ENCODE measurements around the gene SORCS2.

Gene SORCS2

GRCh38 chr4:7531640-7531994 lies 339.3 kb downstream of the SORCS2 start:
- DNase-seq (ENCODE audit: low spot score): no peak

GRCh38 chr4:7532043-7532442 lies 339.7 kb downstream of the SORCS2 start:
- DNase-seq (ENCODE audit: low spot score): no peak

DNA sequence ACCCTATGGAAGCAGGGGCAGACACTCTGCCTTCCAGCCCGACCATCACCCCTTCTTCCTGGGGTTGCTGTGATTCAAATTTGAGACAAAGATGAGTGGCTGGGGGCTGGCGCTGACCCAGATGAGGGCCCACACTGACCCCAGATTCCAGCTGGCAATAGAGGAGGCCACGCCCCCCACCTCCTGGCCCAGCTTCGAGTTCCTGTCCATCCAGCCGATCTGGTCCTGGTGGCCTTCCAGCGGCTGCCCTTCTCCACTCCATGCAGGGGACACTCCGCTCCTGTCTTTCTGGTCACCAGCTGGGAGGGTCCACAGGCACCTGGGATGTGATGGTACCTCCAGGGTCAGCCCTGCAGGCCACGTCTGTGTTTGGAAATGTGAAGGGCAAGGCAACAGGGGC lies 340.9 kb downstream of the SORCS2 start:
- DNase-seq (ENCODE audit: low spot score): no peak

GRCh38 chr4:7535094-7535493 lies 342.8 kb downstream of the SORCS2 start:
- no peak for DNase-seq (ENCODE audit: low spot score)

DNA sequence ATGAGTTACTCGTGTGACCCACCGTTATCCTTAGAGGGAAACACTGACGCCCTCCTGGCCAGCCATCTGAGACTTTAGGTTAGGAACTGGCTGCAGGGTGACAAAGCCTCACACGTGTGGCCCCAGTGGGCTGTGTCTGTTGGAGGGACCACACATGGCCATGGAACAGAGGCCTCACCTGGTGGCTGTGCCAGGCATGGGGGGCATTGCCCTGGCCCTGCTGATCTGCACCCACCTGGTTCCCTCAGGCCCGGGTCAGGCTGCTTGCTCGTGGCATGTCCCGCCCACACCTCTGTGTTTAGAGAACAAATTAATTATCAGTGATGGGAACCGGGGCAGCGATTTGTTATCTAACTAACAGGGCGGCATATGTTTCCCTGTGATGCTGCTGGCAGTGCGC lies 343.3 kb downstream of the SORCS2 start:
- DNase-seq (ENCODE audit: low spot score): no peak

GRCh38 chr4:7536876-7537275 lies 344.5 kb downstream of the SORCS2 start:
- DNase-seq (ENCODE audit: low spot score): no peak

DNA sequence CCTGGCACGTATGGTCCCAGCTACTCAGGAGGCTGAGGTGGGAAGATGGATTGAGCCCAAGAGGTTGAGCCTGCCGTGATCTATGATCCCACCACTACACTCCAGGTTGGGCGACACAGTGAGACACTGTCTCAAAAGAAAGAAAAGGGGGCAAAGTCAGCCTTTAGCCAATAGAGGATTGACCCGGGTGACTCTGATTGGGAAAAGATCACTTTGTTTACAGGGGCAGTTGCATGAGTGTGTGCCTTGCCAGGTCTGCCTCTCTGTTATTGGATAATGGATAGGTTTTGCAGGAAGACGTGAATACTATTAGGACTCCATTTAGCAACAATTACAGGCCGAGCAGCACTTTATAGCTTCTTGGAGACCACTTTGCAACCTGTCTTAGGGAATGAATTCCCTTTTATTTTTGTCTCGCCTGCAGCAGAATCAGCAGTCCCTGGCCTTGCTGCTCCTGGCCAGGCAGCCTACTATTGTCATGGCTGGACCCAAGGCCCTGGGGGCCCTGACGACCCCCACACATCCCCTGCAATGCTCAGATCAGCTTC lies 345.6 kb downstream of the SORCS2 start:
- DNase-seq (ENCODE audit: low spot score): no peak

DNA sequence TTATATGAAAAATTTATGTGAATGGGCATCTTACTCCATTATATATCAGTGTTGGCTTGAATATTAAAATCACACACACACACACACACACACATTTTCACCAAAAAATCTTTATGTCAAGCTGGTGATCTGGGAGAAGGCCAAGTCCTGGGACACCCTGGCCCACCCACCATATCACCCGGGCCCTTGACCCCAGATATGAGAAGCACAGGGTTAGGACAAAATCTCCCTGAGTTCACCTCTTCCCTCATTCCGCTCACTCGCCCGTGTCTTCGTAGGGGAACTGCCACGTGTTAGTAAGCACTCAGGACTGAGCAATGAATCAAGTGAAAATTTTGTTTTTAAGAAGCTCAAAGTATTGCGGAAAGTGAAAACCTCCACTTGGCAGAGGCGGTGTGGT lies 346.2 kb downstream of the SORCS2 start:
- DNase-seq (ENCODE audit: low spot score): no peak

DNA sequence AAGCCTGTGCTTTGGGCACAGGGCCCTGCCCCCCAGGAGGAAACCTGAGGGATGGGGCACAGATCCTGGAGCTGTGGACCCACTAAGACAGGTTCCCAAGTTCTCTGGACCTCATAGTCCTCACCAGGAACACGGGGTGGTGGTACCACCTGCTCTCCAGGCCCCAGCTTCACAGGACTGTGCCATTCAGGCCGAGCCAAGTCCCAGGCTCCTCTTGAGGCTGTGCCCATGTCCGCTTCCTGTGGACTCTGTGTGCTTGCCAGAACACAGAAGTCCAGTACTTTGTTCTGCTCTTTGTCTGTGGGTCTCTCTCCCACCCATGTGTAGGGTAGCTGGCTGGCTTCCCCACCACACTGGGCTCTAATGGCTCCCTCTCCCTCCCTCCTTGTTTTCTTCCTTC lies 346.8 kb downstream of the SORCS2 start:
- no peak for DNase-seq (ENCODE audit: low spot score)

DNA sequence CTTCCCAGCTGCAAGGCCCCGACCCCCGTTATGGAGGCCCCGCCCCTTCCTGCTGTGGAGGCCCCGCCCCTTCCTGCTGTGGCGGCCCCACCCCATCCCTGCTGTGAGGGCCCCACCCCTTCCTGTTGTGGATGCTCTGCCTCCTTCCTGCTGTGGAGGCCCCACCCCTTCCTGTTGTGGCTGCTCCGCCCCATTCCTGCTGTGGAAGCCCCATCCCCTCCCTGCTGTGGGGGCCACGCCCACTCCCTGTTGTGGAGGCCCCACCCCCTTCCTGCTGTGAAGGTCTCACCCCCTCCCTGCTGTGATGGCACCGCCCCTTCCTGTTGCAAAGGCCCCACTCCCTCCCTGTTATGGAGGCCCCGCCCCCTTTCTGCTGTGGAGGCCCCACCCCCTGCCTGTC lies 347.3 kb downstream of the SORCS2 start:
- no peak for DNase-seq (ENCODE audit: low spot score)

DNA sequence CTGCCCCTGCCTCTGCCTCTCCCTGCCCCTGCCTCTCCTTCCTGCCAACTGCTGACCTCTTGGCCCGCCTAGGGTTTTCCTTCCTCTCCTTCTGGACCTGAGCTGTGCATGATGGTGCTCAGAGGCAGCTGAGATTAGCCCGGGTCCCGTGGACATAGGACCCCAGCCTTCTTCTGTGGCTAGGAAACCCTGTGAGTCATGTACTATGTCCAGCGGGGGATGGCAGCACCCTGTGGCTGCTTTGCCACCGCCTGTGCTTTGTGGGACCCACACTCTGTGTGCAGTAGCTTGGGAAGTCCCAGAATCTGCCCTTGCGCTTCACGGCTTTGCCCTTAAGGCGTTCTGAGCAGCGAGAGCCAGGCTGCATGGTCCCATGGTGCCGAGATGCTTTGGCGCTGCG lies 347.9 kb downstream of the SORCS2 start:
- DNase-seq (ENCODE audit: low spot score): no peak

DNA sequence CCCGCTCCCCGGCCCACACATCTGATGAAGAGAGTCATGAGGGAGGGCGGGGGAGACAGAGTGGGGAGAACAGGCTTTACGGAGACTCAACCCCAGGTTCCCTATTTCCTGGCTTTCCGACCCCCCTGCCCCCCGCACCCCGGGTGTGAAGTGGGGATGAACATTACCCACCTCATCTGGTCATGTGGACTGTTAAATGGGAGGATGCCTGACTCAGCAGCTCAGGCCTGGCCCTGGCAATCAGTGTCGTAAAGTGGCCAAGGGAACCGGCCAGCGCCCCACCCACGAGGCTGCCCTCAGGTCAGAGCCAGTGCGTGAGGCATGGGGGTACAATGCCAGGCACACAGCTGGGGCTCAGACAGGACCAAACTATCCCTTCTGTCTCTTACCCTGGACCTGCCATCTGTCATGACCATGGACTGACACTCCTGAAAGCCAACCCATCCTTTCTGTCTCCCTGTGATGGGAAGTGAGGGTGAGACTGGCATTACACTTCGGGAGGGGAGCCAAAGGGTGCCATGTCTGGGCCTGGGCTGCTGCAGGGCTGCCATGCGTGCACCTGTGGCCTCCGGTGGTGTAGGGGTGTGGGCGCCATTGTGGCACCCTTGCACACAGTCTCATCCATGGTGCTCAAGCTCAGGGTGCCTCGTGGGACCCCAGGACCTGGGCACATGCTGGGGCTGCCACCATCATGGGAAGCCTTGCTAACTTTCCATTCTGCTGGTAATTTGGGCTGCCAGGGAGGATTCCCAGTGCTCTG lies 348.5 kb downstream of the SORCS2 start:
- no peak for DNase-seq (ENCODE audit: low spot score)

GRCh38 chr4:7541414-7541810 lies 349.1 kb downstream of the SORCS2 start:
- DNase-seq (ENCODE audit: low spot score): no peak

DNA sequence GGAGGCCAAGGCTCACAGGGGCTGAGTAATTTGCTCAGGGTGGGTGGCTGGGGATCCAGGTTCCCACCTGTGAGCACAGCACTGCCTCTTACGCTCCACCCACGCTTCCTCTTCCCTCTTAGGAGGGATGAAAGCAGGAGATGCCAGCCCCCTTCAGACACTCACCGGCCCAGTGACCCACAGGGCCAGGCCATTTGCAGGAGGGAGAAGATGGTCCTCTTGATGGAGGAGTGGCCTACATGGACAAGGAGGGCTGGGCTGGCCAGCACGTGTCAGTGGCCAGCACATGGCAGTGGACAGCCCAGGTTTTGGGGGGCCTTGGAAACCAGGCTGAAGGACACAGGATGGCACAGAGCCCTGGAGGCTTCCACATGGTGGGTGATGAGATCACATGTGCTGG lies 350.4 kb downstream of the SORCS2 start:
- DNase-seq (ENCODE audit: low spot score): no peak

GRCh38 chr4:7546152-7546808 lies 353.9 kb downstream of the SORCS2 start:
- no peak for DNase-seq (ENCODE audit: low spot score)

DNA sequence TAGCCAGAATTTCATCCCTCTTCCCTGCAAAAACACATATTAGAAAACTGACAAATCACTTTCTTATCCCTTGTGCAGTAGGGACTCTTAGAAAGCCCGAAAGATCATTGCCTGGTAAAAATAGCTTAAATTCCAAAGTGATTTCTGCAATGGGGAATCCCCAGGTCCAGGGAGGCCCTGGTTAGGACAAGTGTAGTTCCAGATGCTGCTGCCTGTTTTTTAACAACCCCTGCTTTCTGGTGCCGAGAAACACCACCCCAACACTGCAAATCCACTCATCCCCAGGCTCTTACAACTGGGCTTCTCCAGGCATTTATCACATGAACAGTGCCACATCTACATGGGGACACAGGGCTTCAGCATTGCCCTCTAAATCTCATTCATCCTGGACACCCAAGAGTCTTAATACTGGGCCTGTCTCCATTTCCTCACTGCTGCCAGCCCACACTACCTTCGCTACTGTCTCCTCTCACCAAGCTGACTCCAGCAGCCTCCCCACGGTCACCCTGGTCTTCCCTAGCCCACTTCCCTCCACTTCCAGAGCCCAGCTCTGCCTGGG lies 354.6 kb downstream of the SORCS2 start:
- DNase-seq (ENCODE audit: low spot score): peak; percentile 50

DNA sequence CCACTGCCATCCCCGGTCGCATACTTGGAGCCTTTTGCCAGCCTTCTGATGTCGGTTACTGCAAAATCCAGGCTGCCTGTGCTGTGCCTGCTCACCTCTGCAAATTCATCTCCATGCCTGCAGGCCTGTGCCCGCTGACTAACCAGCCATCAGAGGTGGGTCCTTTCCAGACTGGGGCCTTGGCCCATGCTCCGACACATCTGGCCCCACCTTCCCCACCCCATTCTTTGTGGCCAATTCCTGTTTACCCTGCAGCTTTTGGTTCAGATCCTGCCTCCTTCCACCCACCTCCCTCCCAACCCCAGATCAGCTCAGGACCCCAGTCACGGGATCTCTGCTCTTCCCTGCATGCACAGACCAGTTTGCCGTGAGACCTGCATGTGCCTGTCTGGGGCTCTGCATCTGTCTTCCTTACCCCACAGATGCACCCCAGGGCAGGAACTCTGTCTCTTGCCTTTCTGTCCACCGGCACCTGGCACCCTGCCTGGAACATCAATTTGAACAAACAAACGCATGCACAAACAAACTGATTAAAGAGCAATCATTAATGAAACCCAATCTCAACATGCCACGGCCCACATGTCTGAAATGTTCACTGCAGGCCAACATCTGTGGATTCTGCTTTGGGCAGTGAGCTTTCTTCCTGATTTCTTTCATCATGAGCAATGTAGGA lies 355.2 kb downstream of the SORCS2 start:
- DNase-seq (ENCODE audit: low spot score): no peak

- DNase-seq (ENCODE audit: low spot score): no peak
These were observed 357.5 kb downstream of the SORCS2 start for GRCh38 chr4:7549866-7550265.

DNA sequence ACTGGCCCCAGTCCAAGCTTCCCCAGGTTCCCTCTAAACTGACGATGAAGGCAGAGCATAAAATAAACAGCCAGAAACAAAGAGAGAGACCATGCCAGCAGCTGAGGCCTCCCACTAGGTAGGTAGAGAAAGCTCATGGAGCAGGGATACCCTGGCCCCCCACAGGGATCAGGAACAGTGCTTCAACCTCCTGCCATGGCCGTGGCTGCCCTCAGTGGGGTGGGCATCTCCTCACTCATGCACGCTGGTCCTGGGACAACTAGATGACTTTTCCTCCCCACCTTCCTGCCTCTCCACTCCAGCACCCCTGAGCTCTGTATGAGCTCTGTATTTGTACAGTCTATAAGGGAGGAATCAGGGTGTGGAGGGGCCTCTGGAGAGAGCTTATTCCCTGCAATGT lies 360.1 kb downstream of the SORCS2 start:
- DNase-seq (ENCODE audit: low spot score): no peak

DNA sequence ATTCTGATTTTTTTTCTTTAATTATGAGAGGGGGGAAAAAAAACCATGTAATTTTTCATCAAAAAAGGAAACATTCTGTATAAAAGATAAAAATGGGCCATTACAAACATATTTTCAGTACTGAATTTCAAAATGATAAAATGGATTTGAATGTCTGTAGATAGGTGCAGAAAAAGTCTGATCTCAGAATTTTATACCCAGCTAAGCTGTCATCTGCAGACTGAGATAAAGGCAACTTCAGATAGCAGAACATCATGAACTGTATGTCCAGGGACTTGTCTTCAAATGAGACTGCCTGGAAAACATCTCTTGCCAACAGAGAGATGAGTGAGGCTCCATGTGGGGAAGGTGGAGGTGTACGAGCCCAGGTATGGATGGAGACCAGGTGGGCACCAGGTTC lies 360.9 kb downstream of the SORCS2 start:
- DNase-seq (ENCODE audit: low spot score): no peak

DNA sequence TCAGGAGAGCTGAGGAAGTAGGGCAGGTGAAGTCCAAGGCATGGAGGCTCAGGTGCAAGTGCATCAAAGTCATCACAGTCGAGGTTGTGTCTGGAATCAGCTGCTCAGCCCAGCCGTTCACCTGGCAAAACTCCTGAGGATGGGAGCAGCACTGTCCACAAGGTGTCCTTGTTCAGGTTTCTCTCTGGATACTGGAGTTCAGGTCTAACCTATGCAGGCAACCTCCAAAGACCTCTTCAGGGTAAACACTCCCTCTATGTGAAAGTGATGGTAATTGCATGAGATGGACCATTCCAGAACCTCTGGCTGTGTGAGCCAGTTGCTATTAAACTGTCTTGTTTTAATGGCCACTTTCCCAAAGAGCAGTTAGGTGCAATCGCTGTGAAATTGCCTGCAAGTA lies 362.6 kb downstream of the SORCS2 start:
- no peak for DNase-seq (ENCODE audit: low spot score)

DNA sequence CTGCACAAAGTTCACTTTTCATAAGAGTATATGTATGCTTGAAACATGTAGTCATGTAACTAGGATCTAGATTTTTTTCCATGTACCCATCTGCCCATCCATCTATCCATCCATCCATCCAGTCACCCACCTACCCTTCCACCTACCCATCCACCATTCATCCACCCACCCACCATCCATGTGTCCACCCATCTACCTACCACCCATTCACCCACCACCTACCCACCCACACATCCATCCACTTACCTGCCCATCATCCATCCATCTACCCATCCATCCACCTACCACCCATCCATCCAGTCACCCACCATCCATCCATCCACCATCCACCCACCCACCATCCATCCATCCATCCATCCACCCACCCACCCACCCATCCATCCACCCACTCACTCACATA lies 364.2 kb downstream of the SORCS2 start:
- no peak for DNase-seq (ENCODE audit: low spot score)

DNA sequence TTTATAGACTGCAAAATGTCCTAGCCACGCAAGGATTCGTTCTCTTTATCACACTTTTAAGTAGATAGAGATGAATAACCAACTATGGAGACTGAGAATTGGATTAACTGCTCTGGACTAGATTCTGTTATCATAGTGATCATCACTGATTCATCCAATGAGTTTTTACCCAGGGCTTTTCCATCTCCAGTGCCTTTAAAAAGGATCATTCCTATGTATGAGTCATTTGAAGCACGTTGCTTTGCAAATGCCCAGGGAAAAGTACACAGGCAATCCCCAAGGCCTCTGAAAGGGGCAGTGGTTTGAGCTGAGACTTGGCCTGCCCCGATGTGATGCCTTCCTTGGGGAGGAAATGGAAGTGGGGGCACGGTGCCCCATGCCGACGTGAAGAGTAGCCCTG lies 365.1 kb downstream of the SORCS2 start:
- DNase-seq (ENCODE audit: low spot score): peak; percentile 68

Measured in AG08396 (cell line).